CD4-positive, alpha-beta T cell treated with Interleukin-6 at 100 ng/mL for 8 hours (primary cell): ENCODE data around the gene CDK15.

Experiments
- DNase-seq: peaks from one replicate; pipeline ENCODE4 v3.0.0-alpha.2; 2020; ENCODE audit warnings: mixed read lengths, low spot score

Gene CDK15

GRCh38 chr2:201866643-201867473 lies 60.5 kb downstream of the CDK15 start:
- DNase-seq = no peak

GRCh38 chr2:201871471-201871870 lies 65.1 kb downstream of the CDK15 start:
- DNase-seq = no peak

- no peak for DNase-seq
These were observed 66.3 kb downstream of the CDK15 start for GRCh38 chr2:201872591-201872990.

GRCh38 chr2:201879996-201880395 lies 73.7 kb downstream of the CDK15 start:
- DNase-seq = no peak

- DNase-seq = no peak
These were observed 74.2 kb downstream of the CDK15 start for GRCh38 chr2:201880579-201880978.

- no peak for DNase-seq
These were observed 74.8 kb downstream of the CDK15 start for GRCh38 chr2:201880993-201881611.

- DNase-seq = no peak
These were observed 75.4 kb downstream of the CDK15 start for GRCh38 chr2:201881741-201882140.

- DNase-seq = no peak
These were observed 76.2 kb downstream of the CDK15 start for GRCh38 chr2:201882353-201883090.

GRCh38 chr2:201883606-201884369 lies 77.5 kb downstream of the CDK15 start:
- no peak for DNase-seq

- DNase-seq = no peak
These were observed 80.2 kb downstream of the CDK15 start for GRCh38 chr2:201886504-201886903.

GRCh38 chr2:201887773-201888425 lies 81.6 kb downstream of the CDK15 start:
- DNase-seq = no peak

GRCh38 chr2:201888426-201888800 lies 82.1 kb downstream of the CDK15 start:
- no peak for DNase-seq

GRCh38 chr2:201890453-201890852 lies 84.1 kb downstream of the CDK15 start:
- DNase-seq = no peak

- DNase-seq = no peak
These were observed 85.3 kb downstream of the CDK15 start for GRCh38 chr2:201891676-201892075.

GRCh38 chr2:201892516-201892915 lies 86.2 kb downstream of the CDK15 start:
- DNase-seq = no peak

GRCh38 chr2:201900362-201900761 lies 94.0 kb downstream of the CDK15 start:
- no peak for DNase-seq

- DNase-seq = no peak
These were observed 95.4 kb downstream of the CDK15 start for GRCh38 chr2:201901786-201902185.

GRCh38 chr2:201904538-201905420 lies 98.4 kb downstream of the CDK15 start:
- DNase-seq = no peak

GRCh38 chr2:201906777-201907562 lies 100.6 kb downstream of the CDK15 start:
- no peak for DNase-seq

- DNase-seq = no peak
These were observed 101.2 kb downstream of the CDK15 start for GRCh38 chr2:201907563-201907881.
